GM21381 (cell line): ENCODE data around the gene SPATA16.
"Not testable (repeated sequence)": the region's sequence is repeated elsewhere in the genome, so short reads cannot be mapped to it uniquely, and the experiment has no call there.

Experiments
- ATAC-seq: cut with Tn5 transposase; IDR thresholded peaks from one replicate; pipeline ENCODE4 v1.9.1; 2021; ENCODE audit warnings: mild to moderate bottlenecking, moderate library complexity; ENCODE audit not compliant: unreplicated experiment

Gene SPATA16

GRCh38 chr3:173140986-173141385, at the start of gene SPATA16:
Gene SPATA16, minus strand, starts transcription at chr3:173141235. Its CDS starts 23,504 bp downstream, at chr3:173117731.
- no peak for ATAC-seq

GRCh38 chr3:173183022-173183421, 42.0 kb upstream of the SPATA16 start:
- not testable (repeated sequence) for ATAC-seq

- no peak for ATAC-seq
Measured at GRCh38 chr3:173173652-173174051, 32.6 kb upstream of the SPATA16 start.

- ATAC-seq = not testable (repeated sequence)
Measured at GRCh38 chr3:173159139-173159538, 18.1 kb upstream of the SPATA16 start.

GRCh38 chr3:173156533-173156932, 15.5 kb upstream of the SPATA16 start:
- ATAC-seq = not testable (repeated sequence)

GRCh38 chr3:173153631-173154030, 12.6 kb upstream of the SPATA16 start:
- ATAC-seq = no peak

GRCh38 chr3:173139420-173139819, 1.6 kb downstream of the SPATA16 start:
- ATAC-seq = no peak

- ATAC-seq = no peak
Measured at GRCh38 chr3:173138026-173138425, 3.0 kb downstream of the SPATA16 start.

GRCh38 chr3:173135059-173135458, 6.0 kb downstream of the SPATA16 start:
- no peak for ATAC-seq

GRCh38 chr3:173128633-173129032, 12.4 kb downstream of the SPATA16 start:
- no peak for ATAC-seq

GRCh38 chr3:173111321-173111720, 29.7 kb downstream of the SPATA16 start:
- no peak for ATAC-seq

GRCh38 chr3:173109143-173109542, 31.9 kb downstream of the SPATA16 start:
- no peak for ATAC-seq

- no peak for ATAC-seq
Measured at GRCh38 chr3:173103469-173103868, 37.6 kb downstream of the SPATA16 start.

- no peak for ATAC-seq
Measured at GRCh38 chr3:173098959-173099358, 42.1 kb downstream of the SPATA16 start.

- ATAC-seq = no peak
Measured at GRCh38 chr3:173096994-173097785, 43.8 kb downstream of the SPATA16 start.

GRCh38 chr3:173096140-173096539, 44.9 kb downstream of the SPATA16 start:
- no peak for ATAC-seq

- ATAC-seq = no peak
Measured at GRCh38 chr3:173092038-173092437, 49.0 kb downstream of the SPATA16 start.

GRCh38 chr3:173090492-173090891, 50.5 kb downstream of the SPATA16 start:
- no peak for ATAC-seq

- no peak for ATAC-seq
Measured at GRCh38 chr3:173089283-173089682, 51.8 kb downstream of the SPATA16 start.

GRCh38 chr3:173078525-173078924, 62.5 kb downstream of the SPATA16 start:
- ATAC-seq = no peak

- ATAC-seq = no peak
Measured at GRCh38 chr3:173066044-173067004, 74.7 kb downstream of the SPATA16 start.

GRCh38 chr3:173065543-173065981, 75.5 kb downstream of the SPATA16 start:
- no peak for ATAC-seq
